H9 (cell line): ENCODE measurements around the gene TRAP1. TPM values are rescaled to one million over a fixed set of nuclear protein-coding genes. Genes with fewer than 3 reads are reported as not detected.

Experiments
- DNase-seq: peaks from one replicate; pipeline ENCODE4 v3.0.0-alpha.2; 2017
- H2AFZ ChIP-seq: one replicate; pipeline ENCODE4 v1.6.1; 2013; ENCODE audit warnings: mild to moderate bottlenecking, low read length, control low read depth, moderate library complexity
- H2AK5ac ChIP-seq: 2 replicates; pipeline ENCODE4 v1.6.1; 2013; ENCODE audit warnings: low read length, control low read depth, mixed read lengths; ENCODE audit not compliant: insufficient read length
- H2BK120ac ChIP-seq: one replicate; pipeline ENCODE4 v1.6.1; 2013; ENCODE audit warnings: low read depth, mild to moderate bottlenecking, low read length, control low read depth, inconsistent platforms; ENCODE audit not compliant: poor library complexity, severe bottlenecking
- H2BK12ac ChIP-seq: 2 replicates; pipeline ENCODE4 v1.6.1; 2013; ENCODE audit warnings: low read length, control low read depth, mixed read lengths, low read depth; ENCODE audit not compliant: insufficient read length
- H2BK15ac ChIP-seq: 2 replicates; pipeline ENCODE4 v1.6.1; 2013; ENCODE audit warnings: low read depth, low read length, control low read depth
- H2BK20ac ChIP-seq: one replicate; pipeline ENCODE4 v1.6.1; 2013; ENCODE audit warnings: low read depth, mild to moderate bottlenecking, low read length, control low read depth, inconsistent platforms; ENCODE audit not compliant: poor library complexity, severe bottlenecking
- H2BK5ac ChIP-seq: 2 replicates; pipeline ENCODE4 v1.6.1; 2013; ENCODE audit warnings: low read length, control low read depth, mixed read lengths; ENCODE audit not compliant: insufficient read length
- H3K14ac ChIP-seq: 2 replicates; pipeline ENCODE4 v1.6.1; 2013; ENCODE audit warnings: low read length, control low read depth; ENCODE audit not compliant: insufficient read depth
- H3K18ac ChIP-seq: 2 replicates; pipeline ENCODE4 v1.6.1; 2013; ENCODE audit warnings: low read depth, mild to moderate bottlenecking, mixed read lengths, low read length, control low read depth; ENCODE audit not compliant: insufficient read length
- H3K23ac ChIP-seq: 2 replicates; pipeline ENCODE4 v1.6.1; 2013; ENCODE audit warnings: low read length, control low read depth, mixed read lengths, low read depth; ENCODE audit not compliant: insufficient read length
- H3K23me2 ChIP-seq: 2 replicates; pipeline ENCODE4 v1.6.1; 2013; ENCODE audit warnings: low read depth, mild to moderate bottlenecking, mixed read lengths, low read length, control low read depth; ENCODE audit not compliant: insufficient read length, poor library complexity, severe bottlenecking
- H3K27ac ChIP-seq: 2 replicates; pipeline ENCODE4 v1.5.1; 2013; ENCODE audit warnings: low read length, control low read depth, mixed read lengths, low read depth; ENCODE audit not compliant: insufficient read length
- H3K27me3 ChIP-seq: 2 replicates; pipeline ENCODE4 v1.6.1; 2013; ENCODE audit warnings: low read length, control low read depth, inconsistent platforms; ENCODE audit not compliant: insufficient read depth
- H3K4ac ChIP-seq: 2 replicates; pipeline ENCODE4 v1.6.1; 2013; ENCODE audit warnings: low read depth, mild to moderate bottlenecking, control low read depth, inconsistent platforms, low read length, moderate library complexity
- H3K4me1 ChIP-seq: 2 replicates; pipeline ENCODE4 v1.6.1; 2013; ENCODE audit warnings: low read length, control low read depth, inconsistent platforms; ENCODE audit not compliant: insufficient read depth
- H3K4me2 ChIP-seq: 2 replicates; pipeline ENCODE4 v1.6.1; 2013; ENCODE audit warnings: low read length, control low read depth, mixed read lengths; ENCODE audit not compliant: insufficient read length, insufficient read depth
- H3K56ac ChIP-seq: 2 replicates; pipeline ENCODE4 v1.6.1; 2013; ENCODE audit warnings: low read depth, mild to moderate bottlenecking, mixed read lengths, low read length, control low read depth; ENCODE audit not compliant: insufficient read length
- H3K79me1 ChIP-seq: 2 replicates; pipeline ENCODE4 v1.6.1; 2013; ENCODE audit warnings: low read depth, mild to moderate bottlenecking, moderate library complexity, low read length, control low read depth, inconsistent platforms; ENCODE audit not compliant: insufficient read depth, poor library complexity, severe bottlenecking
- H3K79me2 ChIP-seq: 2 replicates; pipeline ENCODE4 v1.6.1; 2013; ENCODE audit warnings: low read length, control low read depth, inconsistent platforms; ENCODE audit not compliant: insufficient read depth
- H3K9ac ChIP-seq: 2 replicates; pipeline ENCODE4 v1.6.1; 2013; ENCODE audit warnings: low read length, control low read depth, mixed read lengths; ENCODE audit not compliant: insufficient read length; ENCODE audit errors: extremely low read depth
- H3K9me3 ChIP-seq: one replicate; pipeline ENCODE4 v1.6.1; 2013; ENCODE audit warnings: low read depth, low read length, inconsistent platforms; ENCODE audit not compliant: control insufficient read depth
- H3T11ph ChIP-seq: one replicate; pipeline ENCODE4 v1.6.1; 2013; ENCODE audit warnings: mild to moderate bottlenecking, low read length, control low read depth, inconsistent platforms
- H4K20me1 ChIP-seq: one replicate; pipeline ENCODE4 v1.6.1; 2013; ENCODE audit not compliant: control insufficient read depth, insufficient read length, insufficient read depth
- H4K5ac ChIP-seq: 2 replicates; pipeline ENCODE4 v1.6.1; 2013; ENCODE audit warnings: low read depth, mild to moderate bottlenecking, mixed read lengths, low read length, control low read depth; ENCODE audit not compliant: insufficient read length
- H4K8ac ChIP-seq: replicated peaks from 2 replicates; pipeline ENCODE4 v1.6.1; 2013; ENCODE audit warnings: low read length, control low read depth, mixed read lengths, low read depth; ENCODE audit not compliant: insufficient read length
- H4K91ac ChIP-seq: 2 replicates; pipeline ENCODE4 v1.6.1; 2013; ENCODE audit warnings: low read depth, mild to moderate bottlenecking, moderate library complexity, mixed read lengths, low read length, control low read depth; ENCODE audit not compliant: insufficient read length
- H3K27ac Mint-ChIP-seq, 3 experiments: 2 replicates in 2 of 3; 3 replicates in 1 of 3; pipeline ENCODE4 v1.8.0; 2020 to 2021; ENCODE audit warnings: mixed read lengths in 3 of 3, mild to moderate bottlenecking in 1 of 3, moderate library complexity in 1 of 3
- H3K27me3 Mint-ChIP-seq: 2 replicates; pipeline ENCODE4 v1.8.0; 2021; ENCODE audit warnings: low read depth, mild to moderate bottlenecking, moderate library complexity, mixed read lengths
- H3K36me3 Mint-ChIP-seq, 3 experiments: 2 replicates in 2 of 3; 3 replicates in 1 of 3; pipeline ENCODE4 v1.8.0; 2020 to 2021; ENCODE audit warnings: low read depth in 3 of 3, mixed read lengths in 3 of 3; ENCODE audit not compliant: insufficient read depth in 1 of 3
- H3K4me1 Mint-ChIP-seq, 2 experiments: 2 replicates each; pipeline ENCODE4 v1.8.0; 2020; ENCODE audit warnings: mixed read lengths in 2 of 2
- H3K4me3 Mint-ChIP-seq, 2 experiments: 2 replicates in 1 of 2; 3 replicates in 1 of 2; pipeline ENCODE4 v1.8.0; 2020 to 2021; ENCODE audit warnings: mild to moderate bottlenecking in 2 of 2, mixed read lengths in 2 of 2, moderate library complexity in 1 of 2
- H3K9me3 Mint-ChIP-seq, 2 experiments: 2 replicates in 1 of 2; 3 replicates in 1 of 2; pipeline ENCODE4 v1.8.0; 2020; ENCODE audit warnings: mild to moderate bottlenecking in 2 of 2, mixed read lengths in 2 of 2, moderate library complexity in 1 of 2
- CTCF ChIP-seq: fragments of 200-600 bp; sonication (generic); conservative IDR thresholded peaks from 3 replicates; pipeline ENCODE4 v1.8.0; 2021; ENCODE audit warnings: antibody characterized with exemption, mild to moderate bottlenecking
- WGBS: extraction: QIAGEN DNeasy Blood & Tissue Kit; methylation state at CpG from one replicate; pipeline ENCODE4 v1.1.7; 2013; ENCODE audit warnings: missing lambda C conversion rate, low lambda C conversion rate, mixed read lengths; ENCODE audit not compliant: insufficient read length; ENCODE audit errors: extremely low coverage; 5-methylcytosine and 5-hydroxymethylcytosine counted together
- total RNA-seq: library from RNA; stranded (reverse); gene quantifications from 2 replicates; pipeline ENCODE4 v1.2.1, GENCODE V29; 2021

Gene TRAP1
- total RNA-seq, 1 experiment from 2014 or later = 211 TPM

- peaks cover 49 to 86% (median 84%) of the 10 kb centered on the region in 3 experiments for H3K36me3 Mint-ChIP-seq
- no peaks in the 10 kb centered on the region for H3K4me1 ChIP-seq
- no peak for TF ChIP-seq CTCF
Measured at GRCh38 chr16:3662601-3663000, 54.7 kb downstream of the TRAP1 start.

More at GRCh38 chr16:3662601-3663000, 54.7 kb downstream of the TRAP1 start:
- Histone ChIP-seq H4K20me1 (no peaks in the 10 kb centered on the region), H3K79me2 (no peaks in the 10 kb centered on the region), H2BK12ac (no peak overlapping the region), H3K27ac (no peak overlapping the region), H3K27me3 (no peaks in the 10 kb centered on the region), H3K18ac (no peak overlapping the region), H3K79me1 (no peaks in the 10 kb centered on the region), H3K4ac (no peak overlapping the region), H2AK5ac (no peak overlapping the region), H4K91ac (no peak overlapping the region), H2AFZ (no peak overlapping the region), H4K5ac (no peak overlapping the region), H3K9me3 (no peaks in the 10 kb centered on the region), H2BK5ac (no peak overlapping the region), H2BK20ac (no peak overlapping the region), H3K56ac (no peak overlapping the region), H3K9ac (no peak overlapping the region), H3K14ac (no peak overlapping the region), H2BK15ac (no peak overlapping the region), H3K4me2 (no peak overlapping the region), H3T11ph (no peak overlapping the region), H3K23ac (no peak overlapping the region), H3K23me2 (no peaks in the 10 kb centered on the region), H4K8ac (no peak overlapping the region), H2BK120ac (no peak overlapping the region)
- DNase-seq = peak; percentile 24
- Mint-ChIP-seq H3K9me3 (no peaks in the 10 kb centered on the region), H3K27me3 (no peaks in the 10 kb centered on the region), H3K4me1 (no peaks in the 10 kb centered on the region), H3K27ac (no peak overlapping the region), H3K4me3 (no peak overlapping the region; a peak in 1 of 5 replicates)
- WGBS = no CpG with 5 or more reads among the region's 17 CpGs
